Cardiac fibroblast (primary cell): Measurements from ENCODE around the gene ITPRIP.
A peak's percentile ranks its signal among the peaks of the same experiment; 100 is the strongest.

Experiments used
- DNase-seq, 2 donors: peaks; one replicate each; pipeline versions ENCODE4 v3.0.0 to v3.0.0-alpha.2; 2010; ENCODE audit warnings: low read depth in 2 of 2
- H3K4me3 ChIP-seq, 2 donors: replicated peaks in 1 of 2; 1 replicate in 1 of 2; 2 replicates in 1 of 2; pipeline ENCODE4 v1.5.1; 2011; ENCODE audit warnings: low read depth in 2 of 2, low read length in 2 of 2, mild to moderate bottlenecking in 2 of 2, moderate library complexity in 1 of 2
- CTCF ChIP-seq: IDR thresholded peaks from one replicate; pipeline ENCODE4 v1.5.1; 2011; ENCODE audit warnings: low read depth, mild to moderate bottlenecking, low read length, inconsistent platforms

ITPRIP gene

GRCh38 chr10:104273899-104274575 lies 64.2 kb downstream of the ITPRIP start:
- no peak for TF ChIP-seq CTCF
- H3K4me3 ChIP-seq = peak overlapping the region in 1 of 2 donors; percentile 38
- DNase-seq = peak; percentile 43 to 80

- no peak for TF ChIP-seq CTCF
- no peak overlapping the region for H3K4me3 ChIP-seq
- peak in 1 of 2 donors; percentile 59 for DNase-seq
These were observed 65.0 kb downstream of the ITPRIP start for GRCh38 chr10:104273286-104273685.

- TF ChIP-seq CTCF = no peak
- peak within 1 kb of the TSS; percentile 58 to 78 for H3K4me3 ChIP-seq
- DNase-seq = peak; percentile 91 to 99
These were observed 69.3 kb downstream of the ITPRIP start, which contains the start of gene GSTO2 for GRCh38 chr10:104268713-104269645. Gene GSTO2 (plus strand): TSS chr10:104269184. CDS start chr10:104274916, 5,732 bp downstream.

- DNase-seq = peak; percentile 20 to 31
- TF ChIP-seq CTCF = no peak
- peak overlapping the region; percentile 58 to 78 for H3K4me3 ChIP-seq
These were observed 69.9 kb downstream of the ITPRIP start for GRCh38 chr10:104268405-104268712.

DNA sequence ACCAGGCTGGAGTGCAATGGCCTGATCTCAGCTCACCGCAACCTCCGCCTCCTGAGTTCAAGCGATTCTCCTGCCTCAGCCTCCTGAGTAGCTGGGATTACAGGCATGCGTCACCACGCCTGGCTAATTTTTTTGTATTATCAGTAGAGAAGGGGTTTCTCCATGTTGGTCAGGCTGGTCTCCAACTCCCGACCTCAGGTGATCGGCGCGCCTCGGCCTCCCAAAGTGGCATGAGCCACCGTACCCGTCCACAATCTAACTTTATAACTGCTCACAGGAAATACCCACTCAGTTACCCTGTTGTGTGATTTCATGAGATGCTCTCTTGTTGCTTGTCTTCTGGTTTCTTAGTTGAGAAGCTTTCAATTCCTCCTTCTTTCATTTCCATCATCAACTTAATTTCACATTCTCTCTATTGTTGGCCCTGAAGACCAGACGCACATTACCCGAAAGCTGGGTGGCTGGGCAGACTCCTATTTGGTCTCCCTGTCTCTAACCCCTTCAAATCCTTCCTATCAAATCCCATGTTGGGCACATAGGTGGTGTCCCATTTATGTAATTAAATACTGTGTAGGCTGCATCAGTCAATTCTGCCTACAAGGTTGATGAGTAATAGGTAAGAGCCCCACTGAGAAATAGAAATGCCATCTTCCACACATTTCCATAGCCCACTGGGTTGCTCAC lies 70.4 kb downstream of the ITPRIP start:
- no peak for DNase-seq
- no peak for TF ChIP-seq CTCF
- peak overlapping the region; percentile 58 to 78 for H3K4me3 ChIP-seq

DNA sequence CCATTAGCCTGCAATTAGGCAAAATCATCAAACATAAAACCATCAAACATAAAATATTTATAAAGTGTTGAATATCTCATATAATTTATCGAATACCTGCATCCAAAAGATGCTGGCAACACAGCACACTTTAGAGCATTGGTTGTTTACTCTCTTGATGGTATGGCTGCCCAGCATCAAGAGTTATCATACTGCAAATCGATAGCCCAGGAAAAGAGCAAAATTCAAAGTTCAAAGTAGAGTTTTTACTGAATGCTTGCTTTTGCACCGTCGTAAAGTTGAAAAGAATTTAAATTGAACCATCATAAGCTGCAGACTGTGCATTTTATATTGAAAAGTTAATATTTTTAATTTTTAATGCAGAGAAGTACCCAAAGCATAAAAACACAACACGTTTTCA lies 73.5 kb downstream of the ITPRIP start:
- no peak for DNase-seq
- H3K4me3 ChIP-seq = no peak overlapping the region
- no peak for TF ChIP-seq CTCF
